Astrocyte (in vitro differentiated cells and primary cell): ENCODE measurements around the gene OR4K2. TPM values are rescaled to one million over a fixed set of nuclear protein-coding genes. Genes with fewer than 3 reads are reported as not detected.

Experiments
- DNase-seq: peaks from one replicate; pipeline ENCODE4 v3.0.0-alpha.2; 2010; ENCODE audit warnings: low read depth
- FAIRE-seq: peaks from 2 replicates; lab custom pipeline; 2011; peaks lifted over from hg19 to GRCh38; lab: Jason Lieb, UNC
- H2AFZ ChIP-seq: 2 replicates; pipeline ENCODE4 v1.6.0; 2012; ENCODE audit warnings: low read depth, low read length, inconsistent platforms
- H3K27ac ChIP-seq: 2 replicates; pipeline ENCODE4 v1.5.1; 2011; ENCODE audit warnings: low read depth, low read length, inconsistent platforms
- H3K27me3 ChIP-seq: 2 replicates; pipeline ENCODE4 v1.6.0; 2011; ENCODE audit warnings: low read length, inconsistent platforms; ENCODE audit not compliant: insufficient read depth
- H3K36me3 ChIP-seq: 2 replicates; pipeline ENCODE4 v1.5.1; 2011; ENCODE audit warnings: low read length, inconsistent platforms; ENCODE audit not compliant: insufficient read depth
- H3K4me1 ChIP-seq: 2 replicates; pipeline ENCODE4 v1.5.1; 2011; ENCODE audit warnings: low read length, inconsistent platforms; ENCODE audit not compliant: insufficient read depth
- H3K4me2 ChIP-seq: 2 replicates; pipeline ENCODE4 v1.6.0; 2012; ENCODE audit warnings: low read length, inconsistent platforms
- H3K4me3 ChIP-seq: 2 replicates; pipeline ENCODE4 v1.5.1; 2011; ENCODE audit warnings: low read depth, mild to moderate bottlenecking, low read length, inconsistent platforms; ENCODE audit not compliant: insufficient read depth
- H3K79me2 ChIP-seq: 2 replicates; pipeline ENCODE4 v1.6.0; 2012; ENCODE audit warnings: mild to moderate bottlenecking, low read length, inconsistent platforms; ENCODE audit not compliant: insufficient read depth
- H3K9ac ChIP-seq: 2 replicates; pipeline ENCODE4 v1.6.0; 2012; ENCODE audit warnings: mild to moderate bottlenecking, low read length, inconsistent platforms
- H3K9me3 ChIP-seq: 2 replicates; pipeline ENCODE4 v1.5.1; 2012; ENCODE audit warnings: low read depth, mild to moderate bottlenecking, low read length, inconsistent platforms; ENCODE audit not compliant: insufficient read depth
- H4K20me1 ChIP-seq: 2 replicates; pipeline ENCODE4 v1.6.0; 2012; ENCODE audit warnings: low read length, inconsistent platforms; ENCODE audit not compliant: insufficient read depth
- H3K27ac Mint-ChIP-seq: one replicate; pipeline ENCODE4 v1.8.0; 2021; ENCODE audit warnings: mild to moderate bottlenecking, mixed read lengths; ENCODE audit not compliant: unreplicated experiment
- H3K27me3 Mint-ChIP-seq: one replicate; pipeline ENCODE4 v1.8.0; 2021; ENCODE audit warnings: low read depth, mixed read lengths; ENCODE audit not compliant: unreplicated experiment
- H3K36me3 Mint-ChIP-seq: one replicate; pipeline ENCODE4 v1.8.0; 2021; ENCODE audit warnings: low read depth, mixed read lengths; ENCODE audit not compliant: unreplicated experiment
- H3K4me1 Mint-ChIP-seq: one replicate; pipeline ENCODE4 v1.8.0; 2021; ENCODE audit warnings: low read depth, mixed read lengths; ENCODE audit not compliant: unreplicated experiment
- H3K4me3 Mint-ChIP-seq: one replicate; pipeline ENCODE4 v1.8.0; 2021; ENCODE audit warnings: mild to moderate bottlenecking, moderate library complexity, mixed read lengths; ENCODE audit not compliant: unreplicated experiment
- H3K9me3 Mint-ChIP-seq: one replicate; pipeline ENCODE4 v1.8.0; 2021; ENCODE audit warnings: mild to moderate bottlenecking, mixed read lengths; ENCODE audit not compliant: unreplicated experiment
- CTCF ChIP-seq: IDR thresholded peaks from 2 replicates; pipeline ENCODE4 v1.5.1; 2011; ENCODE audit warnings: low read depth, mild to moderate bottlenecking, inconsistent platforms, low read length, moderate library complexity; ENCODE audit not compliant: insufficient read depth
- EZH2 ChIP-seq: IDR thresholded peaks from 2 replicates; pipeline ENCODE4 v1.6.1; 2012; ENCODE audit warnings: mild to moderate bottlenecking, low read length, inconsistent platforms; ENCODE audit not compliant: insufficient read depth
- total RNA-seq: library from RNA; stranded (reverse); gene quantifications from 2 replicates; pipeline ENCODE4 v1.2.1, GENCODE V29; 2021

OR4K2 gene
- total RNA-seq, 1 donor from 2014 or later: not detected

- no peak overlapping the region for H3K4me2 ChIP-seq
- Mint-ChIP-seq H3K9me3 (peaks cover 1% of the 10 kb centered on the region), H3K27ac (no peak overlapping the region), H3K4me3 (no peak overlapping the region), H3K36me3 (no peaks in the 10 kb centered on the region), H3K27me3 (no peaks in the 10 kb centered on the region), H3K4me1 (no peaks in the 10 kb centered on the region)
- H4K20me1 ChIP-seq: no peaks in the 10 kb centered on the region
- H3K27me3 ChIP-seq: no peaks in the 10 kb centered on the region
- no peaks in the 10 kb centered on the region for H3K79me2 ChIP-seq
- H3K9me3 ChIP-seq: peaks cover 8% of the 10 kb centered on the region
- no peak overlapping the region for H2AFZ ChIP-seq
- H3K9ac ChIP-seq: no peak overlapping the region
- no peak overlapping the region for H3K4me3 ChIP-seq
- H3K4me1 ChIP-seq: no peaks in the 10 kb centered on the region
- FAIRE-seq (no peak), DNase-seq (no peak)
- H3K27ac ChIP-seq: no peak overlapping the region
- H3K36me3 ChIP-seq: no peaks in the 10 kb centered on the region
- no peak for TF ChIP-seq EZH2
- TF ChIP-seq CTCF: no peak
Observed at GRCh38 chr14:19911114-19911513, 36.2 kb downstream of the OR4K2 start.

GRCh38 chr14:19917243-19917642, 42.3 kb downstream of the OR4K2 start:
- TF ChIP-seq EZH2 (no peak), CTCF (no peak)
- Mint-ChIP-seq H3K27me3 (no peaks in the 10 kb centered on the region), H3K4me1 (no peaks in the 10 kb centered on the region), H3K36me3 (no peaks in the 10 kb centered on the region), H3K27ac (no peak overlapping the region), H3K4me3 (no peak overlapping the region), H3K9me3 (no peaks in the 10 kb centered on the region)
- H3K9ac ChIP-seq: no peak overlapping the region
- H3K79me2 ChIP-seq: no peaks in the 10 kb centered on the region
- DNase-seq: no peak
- no peak overlapping the region for H3K4me2 ChIP-seq
- H3K36me3 ChIP-seq: no peaks in the 10 kb centered on the region
- no peaks in the 10 kb centered on the region for H3K4me1 ChIP-seq
- H3K27me3 ChIP-seq: no peaks in the 10 kb centered on the region
- H3K4me3 ChIP-seq: no peak overlapping the region
- no peak overlapping the region for H2AFZ ChIP-seq
- no peak overlapping the region for H3K27ac ChIP-seq
- H4K20me1 ChIP-seq: no peaks in the 10 kb centered on the region
- FAIRE-seq: no peak
- H3K9me3 ChIP-seq: peaks cover 10% of the 10 kb centered on the region

- no peak for DNase-seq
- H3K9ac ChIP-seq: no peak overlapping the region
- H3K4me3 ChIP-seq: no peak overlapping the region
- no peaks in the 10 kb centered on the region for H3K79me2 ChIP-seq
- H2AFZ ChIP-seq: no peak overlapping the region
- Mint-ChIP-seq H3K27me3 (no peaks in the 10 kb centered on the region), H3K36me3 (no peaks in the 10 kb centered on the region), H3K4me3 (no peak overlapping the region), H3K27ac (no peak overlapping the region), H3K9me3 (no peaks in the 10 kb centered on the region), H3K4me1 (no peaks in the 10 kb centered on the region)
- FAIRE-seq: no peak
- H3K27ac ChIP-seq: no peak overlapping the region
- no peak overlapping the region for H3K4me2 ChIP-seq
- peaks cover 10% of the 10 kb centered on the region for H3K9me3 ChIP-seq
- no peaks in the 10 kb centered on the region for H3K4me1 ChIP-seq
- H3K27me3 ChIP-seq: no peaks in the 10 kb centered on the region
- TF ChIP-seq EZH2 (no peak), CTCF (no peak)
- H3K36me3 ChIP-seq: no peaks in the 10 kb centered on the region
- no peaks in the 10 kb centered on the region for H4K20me1 ChIP-seq
Observed at GRCh38 chr14:19917955-19918518, 43.1 kb downstream of the OR4K2 start.
